Ovary (tissue), 9 donors: ENCODE measurements around the gene SEMA4G. TPM values are rescaled to one million over a fixed set of nuclear protein-coding genes. Genes with fewer than 3 reads are reported as not detected.
A peak's percentile ranks its signal among the peaks of the same experiment; 100 is the strongest.

Experiments used
- DNase-seq, 5 donors: peaks; one replicate each; pipeline ENCODE4 v3.0.0-alpha.2; 2019 to 2020
- H3K27ac ChIP-seq, 2 donors: fragments of 200-600 bp; one replicate each; pipeline versions ENCODE4 v1.5.1 to v1.8.0; 2019 to 2022
- H3K27me3 ChIP-seq: fragments of 200-600 bp; one replicate; pipeline ENCODE4 v1.8.0; 2022
- H3K36me3 ChIP-seq: fragments of 200-600 bp; sonication (generic); one replicate; pipeline ENCODE4 v1.5.1; 2019
- H3K4me1 ChIP-seq: one replicate; pipeline ENCODE4 v1.8.1; 2013; ENCODE audit warnings: mild to moderate bottlenecking, moderate library complexity; ENCODE audit not compliant: insufficient read depth
- H3K4me3 ChIP-seq: fragments of 200-600 bp; sonication (generic); one replicate; pipeline ENCODE4 v1.5.1; 2017
- H3K9me3 ChIP-seq, 2 donors: fragments of 200-600 bp in 1 of 2; sonication (generic) in 1 of 2; one replicate each; pipeline versions ENCODE4 v1.5.1 to v1.8.1; 2013 to 2019; ENCODE audit warnings: mild to moderate bottlenecking in 1 of 2, moderate library complexity in 1 of 2
- EP300 ChIP-seq: sonication (generic); formaldehyde crosslinking; IDR thresholded peaks from one replicate; pipeline ENCODE4 v1.6.1; 2017; ENCODE audit warnings: antibody characterized with exemption
- POLR2A ChIP-seq: fragments of 450-650 bp; IDR thresholded peaks from one replicate; pipeline ENCODE4 v1.6.1; 2017; ENCODE audit warnings: antibody characterized with exemption, mild to moderate bottlenecking, moderate library complexity
- WGBS, 3 donors: extraction: QIAGEN DNeasy Blood & Tissue Kit in 1 of 3; methylation state at CpG; one replicate each; pipeline versions ENCODE4 v1.1.5 to v1.1.7; 2013 to 2017; 5-methylcytosine and 5-hydroxymethylcytosine counted together
- intact Hi-C, 4 donors: fragments of 100-400 bp; cut with DNase I; formaldehyde crosslinking; loops; one replicate each; pipeline versions ENCODE4 v1.11.0 to v1.15.1; 2022 to 2023
- polyA plus RNA-seq, 2 donors: library from polyadenylated mRNA; stranded (reverse); fragments of 200-250 nt in 1 of 2; fragments of 350-450 nt in 1 of 2; fragmentation: Illumina TruSeq in 1 of 2; extraction: RNeasy Lipid Tissue Mini Kit (QIAGEN cat#74804) in 1 of 2; gene quantifications; one replicate each; pipeline ENCODE4 v1.2.3, GENCODE V29; 2013 to 2014
- total RNA-seq, 7 donors: library from RNA; depleted of rRNA in 2 of 7; stranded (reverse); fragments of >200 nt in 2 of 7; fragmentation: NEBNext Ultra II Directional in 3 of 7; extraction: Animal tissue kit (Norgen Biotek cat#: 25700) in 3 of 7; gene quantifications; one replicate each; pipeline versions ENCODE4 v1.1.0 to v1.2.4, GENCODE V29; 2016 to 2023
- TF ChIP-seq, protein P1 (sequence below), 3 donors: fragments of 450-650 bp in 2 of 3; fragments of 200-600 bp in 1 of 3; IDR thresholded peaks; one replicate each; pipeline versions ENCODE4 v1.5.1 to v1.8.0; 2016 to 2022; ENCODE audit warnings: antibody characterized with exemption in 3 of 3, mild to moderate bottlenecking in 1 of 3
- donor health status: DM: no; HTN: no; CAD: no; lungs with moderate emphysema.
- donor health status: DM: no; HTN: no; CAD: no.
- donor health status: Bipolar disorder and iron deficiency.
- donor health status: DM: yes; HTN: yes; CAD: no.
- donor health status: DM: no; HTN: no; CAD: no.
- donor health status: DM: yes; HTN: yes; CAD: no.

The SEMA4G gene
- total and polyA plus RNA-seq, 9 donors = 5.9 to 25.5 (median 13.1) TPM

DNA sequence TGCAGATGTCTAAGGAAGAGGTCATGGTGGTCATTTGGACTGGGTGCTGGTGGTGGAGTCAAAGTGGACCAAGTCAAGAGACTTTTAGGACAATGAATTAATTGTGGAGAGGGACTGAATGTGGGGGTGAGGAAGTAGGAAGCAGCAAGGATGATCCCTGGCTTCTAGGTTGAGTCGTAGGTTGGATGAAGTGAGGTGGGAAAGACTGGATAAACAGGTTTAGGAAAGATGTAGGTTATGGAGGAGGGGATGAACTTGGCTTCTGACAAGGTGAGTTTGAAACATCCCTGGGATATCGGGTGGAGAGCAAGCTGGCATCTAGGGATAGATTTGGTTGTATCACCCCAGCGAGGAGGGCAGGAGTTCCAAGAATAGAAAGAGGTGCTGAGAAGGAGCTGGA lies 7.6 kb downstream of the SEMA4G start:
- intact Hi-C loops = no loop called here
- 83 to 87% (median 86%) methylated on average over 3 of the region's 3 CpGs for WGBS, 3 donors
- Histone ChIP-seq H3K4me1 (no peaks in the 10 kb centered on the region), H3K27ac (no peak overlapping the region), H3K36me3 (no peaks in the 10 kb centered on the region), H3K4me3 (no peak overlapping the region), H3K9me3 (no peaks in the 10 kb centered on the region), H3K27me3 (no peaks in the 10 kb centered on the region)
- DNase-seq = no peak
- TF ChIP-seq EP300 (no peak), POLR2A (no peak)
- TF ChIP-seq, protein P1, sequence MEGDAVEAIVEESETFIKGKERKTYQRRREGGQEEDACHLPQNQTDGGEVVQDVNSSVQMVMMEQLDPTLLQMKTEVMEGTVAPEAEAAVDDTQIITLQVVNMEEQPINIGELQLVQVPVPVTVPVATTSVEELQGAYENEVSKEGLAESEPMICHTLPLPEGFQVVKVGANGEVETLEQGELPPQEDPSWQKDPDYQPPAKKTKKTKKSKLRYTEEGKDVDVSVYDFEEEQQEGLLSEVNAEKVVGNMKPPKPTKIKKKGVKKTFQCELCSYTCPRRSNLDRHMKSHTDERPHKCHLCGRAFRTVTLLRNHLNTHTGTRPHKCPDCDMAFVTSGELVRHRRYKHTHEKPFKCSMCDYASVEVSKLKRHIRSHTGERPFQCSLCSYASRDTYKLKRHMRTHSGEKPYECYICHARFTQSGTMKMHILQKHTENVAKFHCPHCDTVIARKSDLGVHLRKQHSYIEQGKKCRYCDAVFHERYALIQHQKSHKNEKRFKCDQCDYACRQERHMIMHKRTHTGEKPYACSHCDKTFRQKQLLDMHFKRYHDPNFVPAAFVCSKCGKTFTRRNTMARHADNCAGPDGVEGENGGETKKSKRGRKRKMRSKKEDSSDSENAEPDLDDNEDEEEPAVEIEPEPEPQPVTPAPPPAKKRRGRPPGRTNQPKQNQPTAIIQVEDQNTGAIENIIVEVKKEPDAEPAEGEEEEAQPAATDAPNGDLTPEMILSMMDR (IDR thresholded peaks at IDR 0.05) = no peak

- 69 to 77% (median 72%) methylated on average over 6 of the region's 6 CpGs for WGBS, 3 donors
- H3K27me3 ChIP-seq = no peaks in the 10 kb centered on the region
- H3K9me3 ChIP-seq = no peaks in the 10 kb centered on the region
- H3K4me1 ChIP-seq = no peaks in the 10 kb centered on the region
- no peak overlapping the region for H3K4me3 ChIP-seq
- TF ChIP-seq EP300 (no peak), POLR2A (no peak)
- TF ChIP-seq, protein P1 (IDR thresholded peaks at IDR 0.05) = no peak
- no peaks in the 10 kb centered on the region for H3K36me3 ChIP-seq
- no peak overlapping the region for H3K27ac ChIP-seq
- intact Hi-C loops = no loop called here
- peak in 1 of 5 donors; percentile 13 for DNase-seq
These were observed 8.1 kb downstream of the SEMA4G start for GRCh38 chr10:100977436-100977835.

GRCh38 chr10:100978121-100978900 lies 9.0 kb downstream of the SEMA4G start:
- 83 to 85% (median 84%) methylated on average over 13 of the region's 13 CpGs for WGBS, 3 donors
- peak in 1 of 5 donors; percentile 19 for DNase-seq

DNA sequence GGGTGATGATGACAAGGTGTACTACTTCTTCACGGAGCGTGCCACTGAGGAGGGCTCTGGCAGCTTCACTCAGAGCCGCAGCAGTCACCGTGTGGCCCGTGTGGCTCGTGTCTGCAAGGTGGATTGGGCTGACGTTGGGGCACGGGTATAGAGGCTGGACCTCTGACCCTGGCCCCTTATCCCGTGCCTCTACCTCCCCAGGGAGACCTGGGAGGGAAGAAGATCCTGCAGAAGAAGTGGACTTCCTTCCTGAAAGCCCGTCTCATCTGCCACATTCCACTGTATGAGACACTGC lies 9.5 kb downstream of the SEMA4G start:
- H3K36me3 ChIP-seq = no peaks in the 10 kb centered on the region
- H3K27ac ChIP-seq = no peak overlapping the region
- TF ChIP-seq EP300 = no peak
- no peak for TF ChIP-seq POLR2A
- TF ChIP-seq, protein P1 (IDR thresholded peaks at IDR 0.05) = no peak
- no peaks in the 10 kb centered on the region for H3K9me3 ChIP-seq
- no peaks in the 10 kb centered on the region for H3K27me3 ChIP-seq
- WGBS, 3 donors = 70 to 78% (median 75%) methylated on average over 10 of the region's 10 CpGs
- DNase-seq = peak in 1 of 5 donors; percentile 24
- intact Hi-C loops = no loop called here
- no peak overlapping the region for H3K4me3 ChIP-seq
- H3K4me1 ChIP-seq = no peaks in the 10 kb centered on the region

More at GRCh38 chr10:100978121-100978900, 9.0 kb downstream of the SEMA4G start:
- Histone ChIP-seq H3K4me3 (no peak overlapping the region), H3K27ac (no peak overlapping the region), H3K4me1 (no peaks in the 10 kb centered on the region), H3K27me3 (no peaks in the 10 kb centered on the region), H3K36me3 (no peaks in the 10 kb centered on the region), H3K9me3 (no peaks in the 10 kb centered on the region)
- TF ChIP-seq EP300 (no peak), POLR2A (no peak)
- TF ChIP-seq, protein P1 (IDR thresholded peaks at IDR 0.05) = no peak
- intact Hi-C loops = no loop called here
